Adipocyte (in vitro differentiated cells): ENCODE data around the gene SLC6A3.

Source experiments
- DNase-seq: peaks from one replicate; pipeline ENCODE4 v3.0.0-alpha.2; 2015; ENCODE audit warnings: low read depth
- H3K27me3 ChIP-seq: replicated peaks from 2 replicates; pipeline ENCODE4 v1.7.0; 2013; ENCODE audit warnings: mild to moderate bottlenecking, low read length, moderate library complexity; ENCODE audit not compliant: control insufficient read depth, insufficient read depth
- H3K36me3 ChIP-seq: 2 replicates; pipeline ENCODE4 v1.7.0; 2013; ENCODE audit warnings: low read length, mild to moderate bottlenecking, moderate library complexity; ENCODE audit not compliant: control insufficient read depth, insufficient read depth, severe bottlenecking
- H3K4me1 ChIP-seq: 2 replicates; pipeline ENCODE4 v1.7.0; 2013; ENCODE audit warnings: mild to moderate bottlenecking, low read length, moderate library complexity; ENCODE audit not compliant: control insufficient read depth, insufficient read depth
- H3K4me3 ChIP-seq: 2 replicates; pipeline ENCODE4 v1.7.0; 2013; ENCODE audit warnings: mild to moderate bottlenecking, low read length, moderate library complexity
- H3K9ac ChIP-seq: 2 replicates; pipeline ENCODE4 v1.7.0; 2013; ENCODE audit warnings: mild to moderate bottlenecking, low read length, moderate library complexity
- H3K9me3 ChIP-seq: 2 replicates; pipeline ENCODE4 v1.7.0; 2013; ENCODE audit warnings: mild to moderate bottlenecking, low read length, moderate library complexity; ENCODE audit not compliant: control insufficient read depth

Gene SLC6A3

GRCh38 chr5:1387059-1387755, 58.0 kb downstream of the SLC6A3 start:
- H3K36me3 ChIP-seq: no peaks in the 10 kb centered on the region
- peaks cover 49% of the 10 kb centered on the region for H3K27me3 ChIP-seq
- no peaks in the 10 kb centered on the region for H3K9me3 ChIP-seq
- no peak for DNase-seq
- no peak overlapping the region for H3K4me3 ChIP-seq
- peaks cover 5% of the 10 kb centered on the region for H3K4me1 ChIP-seq
- H3K9ac ChIP-seq: no peak overlapping the region

- peak; percentile 44 for DNase-seq
- peaks cover 5% of the 10 kb centered on the region for H3K4me1 ChIP-seq
Measured at GRCh38 chr5:1386274-1386717, 58.9 kb downstream of the SLC6A3 start.

GRCh38 chr5:1385395-1386273, 59.6 kb downstream of the SLC6A3 start:
- Histone ChIP-seq H3K36me3 (no peaks in the 10 kb centered on the region), H3K9me3 (no peaks in the 10 kb centered on the region), H3K4me1 (peaks cover 9% of the 10 kb centered on the region), H3K9ac (peak overlapping the region; percentile 67), H3K27me3 (peaks cover 44% of the 10 kb centered on the region), H3K4me3 (peak overlapping the region; percentile 81)
- peak; percentile 71 for DNase-seq

More at GRCh38 chr5:1386274-1386717, 58.9 kb downstream of the SLC6A3 start:
- Histone ChIP-seq H3K36me3 (no peaks in the 10 kb centered on the region), H3K9ac (peak overlapping the region; percentile 67), H3K27me3 (peaks cover 46% of the 10 kb centered on the region), H3K9me3 (no peaks in the 10 kb centered on the region), H3K4me3 (peak overlapping the region; percentile 81)

GRCh38 chr5:1384521-1384920, 60.7 kb downstream of the SLC6A3 start:
- no peaks in the 10 kb centered on the region for H3K36me3 ChIP-seq
- H3K4me1 ChIP-seq: peaks cover 13% of the 10 kb centered on the region
- H3K4me3 ChIP-seq: no peak overlapping the region
- no peaks in the 10 kb centered on the region for H3K9me3 ChIP-seq
- peaks cover 37% of the 10 kb centered on the region for H3K27me3 ChIP-seq
- no peak overlapping the region for H3K9ac ChIP-seq
- DNase-seq: no peak

GRCh38 chr5:1383886-1384401, 61.3 kb downstream of the SLC6A3 start:
- Histone ChIP-seq H3K36me3 (no peaks in the 10 kb centered on the region), H3K27me3 (peaks cover 41% of the 10 kb centered on the region), H3K9me3 (no peaks in the 10 kb centered on the region), H3K4me1 (peaks cover 13% of the 10 kb centered on the region), H3K4me3 (no peak overlapping the region), H3K9ac (no peak overlapping the region)
- no peak for DNase-seq

GRCh38 chr5:1383344-1383743, 61.9 kb downstream of the SLC6A3 start:
- Histone ChIP-seq H3K9me3 (no peaks in the 10 kb centered on the region), H3K4me3 (no peak overlapping the region), H3K9ac (no peak overlapping the region), H3K27me3 (peaks cover 42% of the 10 kb centered on the region), H3K4me1 (peaks cover 13% of the 10 kb centered on the region), H3K36me3 (no peaks in the 10 kb centered on the region)
- DNase-seq: no peak

GRCh38 chr5:1382248-1382700, 63.0 kb downstream of the SLC6A3 start:
- Histone ChIP-seq H3K27me3 (peaks cover 46% of the 10 kb centered on the region), H3K36me3 (no peaks in the 10 kb centered on the region), H3K9ac (no peak overlapping the region), H3K9me3 (no peaks in the 10 kb centered on the region), H3K4me1 (peaks cover 13% of the 10 kb centered on the region), H3K4me3 (no peak overlapping the region)
- no peak for DNase-seq

GRCh38 chr5:1381370-1382247, 63.6 kb downstream of the SLC6A3 start:
- Histone ChIP-seq H3K27me3 (peaks cover 46% of the 10 kb centered on the region), H3K4me1 (peaks cover 17% of the 10 kb centered on the region), H3K36me3 (no peaks in the 10 kb centered on the region), H3K4me3 (no peak overlapping the region), H3K9ac (no peak overlapping the region), H3K9me3 (no peaks in the 10 kb centered on the region)
- DNase-seq: no peak

GRCh38 chr5:1380910-1381309, 64.3 kb downstream of the SLC6A3 start:
- H3K36me3 ChIP-seq: no peaks in the 10 kb centered on the region

GRCh38 chr5:1380011-1380817, 65.0 kb downstream of the SLC6A3 start:
- Histone ChIP-seq H3K9me3 (no peaks in the 10 kb centered on the region), H3K9ac (no peak overlapping the region), H3K36me3 (no peaks in the 10 kb centered on the region), H3K4me3 (peak overlapping the region; percentile 17), H3K4me1 (peaks cover 12% of the 10 kb centered on the region), H3K27me3 (peaks cover 51% of the 10 kb centered on the region)
- DNase-seq: peak; percentile 24

More at GRCh38 chr5:1380910-1381309, 64.3 kb downstream of the SLC6A3 start:
- DNase-seq: no peak
- peaks cover 47% of the 10 kb centered on the region for H3K27me3 ChIP-seq
- H3K4me3 ChIP-seq: peak overlapping the region; percentile 17
- H3K9ac ChIP-seq: no peak overlapping the region
- peaks cover 17% of the 10 kb centered on the region for H3K4me1 ChIP-seq
- no peaks in the 10 kb centered on the region for H3K9me3 ChIP-seq
